Measurements from ENCODE around the gene WDCP. TPM values are rescaled to one million over a fixed set of nuclear protein-coding genes. Genes with fewer than 3 reads are reported as not detected.

The WDCP gene
- total RNA-seq, 2 donors from 2014 or later, result 16.9 to 24.5 TPM

DNA sequence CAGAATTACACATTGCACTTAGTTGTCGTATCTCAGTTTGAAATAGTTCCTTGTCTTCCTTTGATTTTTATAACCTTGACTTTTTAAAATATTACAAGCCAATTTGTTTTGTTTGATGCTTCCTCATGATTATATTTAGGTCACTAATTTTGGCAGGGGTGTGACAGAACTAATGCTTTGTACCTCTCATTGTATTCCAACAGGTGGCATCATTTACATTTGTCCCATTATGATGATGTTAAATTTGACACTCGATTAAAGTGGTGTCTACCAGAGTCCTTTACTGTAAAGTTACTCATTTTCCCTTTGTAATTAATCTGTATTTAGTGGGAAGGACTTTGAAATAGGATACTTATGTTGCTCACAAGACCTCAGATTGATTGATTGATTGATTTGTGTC is 58.8 kb downstream of the WDCP start:
- DNase-seq (ENCODE audit: low spot score in 2 of 2), result no peak

More for the DNA sequence above, 58.8 kb downstream of the WDCP start:
- Mint-ChIP-seq H3K36me3 (no peaks in the 10 kb centered on the region), H3K9me3 (no peaks in the 10 kb centered on the region), H3K27ac (no peak overlapping the region)
- ATAC-seq, result no peak

Other genes with a start within 250 kb of the WDCP start
- 10 to 100 TPM; 16.1 to 16.7 TPM for gene ATAD2B, start 120.3 kb downstream of the WDCP start, total RNA-seq
- 10 to 100 TPM in 1 of 2 donors, 1 to 10 TPM in 1; 9.3 to 13.0 TPM for gene UBXN2A, start 106.9 kb downstream of the WDCP start, total RNA-seq
- gene MFSD2B, start 37.3 kb downstream of the WDCP start, total RNA-seq, result under 1 TPM in 1 of 2 donors, not detected in 1; 0.16 TPM
- 1 to 10 TPM in 1 of 2 donors, under 1 TPM in 1; 0.64 to 1.4 TPM for gene FKBP1B, start 2.4 kb upstream of the WDCP start, total RNA-seq
- gene SF3B6, start 28.9 kb upstream of the WDCP start, total RNA-seq, result 100 to 1,000 TPM; 137 to 171 TPM
- 1 to 10 TPM; 1.8 to 2.6 TPM for gene TP53I3, start 37.4 kb upstream of the WDCP start, total RNA-seq
- gene PFN4, start 75.9 kb upstream of the WDCP start, total RNA-seq, result not detected
- 1 to 10 TPM; 5.8 to 7.9 TPM for gene FAM228B, start 76.1 kb upstream of the WDCP start, total RNA-seq
- gene FAM228A, start 127.7 kb upstream of the WDCP start, total RNA-seq, result under 1 TPM; 0.14 to 0.30 TPM